ENCODE results near the gene KRT86.

GRCh38 chr12:52235001-52235764 is 39.3 kb upstream of the KRT86 start:
- no peak for TF ChIP-seq POLR2A (IDR thresholded peaks at IDR 0.05; ENCODE audit: extremely low read depth, insufficient read length)
- peak; percentile 26 for TF ChIP-seq CTCF (IDR thresholded peaks at IDR 0.05; ENCODE audit: low read depth, low read length)
- no peak for TF ChIP-seq MYC (IDR thresholded peaks at IDR 0.05; ENCODE audit: low read depth, low read length)

Measured in NB4 (cell line).